NOMO-1 (cell line): ENCODE measurements around the gene CCDC174.
A peak's percentile ranks its signal among the peaks of the same experiment; 100 is the strongest.

Experiments used
- DNase-seq, 2 experiments: peaks; one replicate each; lab custom pipeline; 2025; ENCODE audit not compliant: unreplicated experiment in 2 of 2; lab: John Stamatoyannopoulos, UW

Gene CCDC174

GRCh38 chr3:14624498-14624897, 27.1 kb upstream of the CCDC174 start:
- DNase-seq, result no peak

GRCh38 chr3:14625443-14625842, 26.1 kb upstream of the CCDC174 start:
- DNase-seq, result no peak

GRCh38 chr3:14627815-14628214, 23.7 kb upstream of the CCDC174 start:
- no peak for DNase-seq

- DNase-seq, result no peak
These were observed 23.2 kb upstream of the CCDC174 start for GRCh38 chr3:14628406-14628805.

- DNase-seq, result no peak
These were observed 21.0 kb upstream of the CCDC174 start for GRCh38 chr3:14630404-14631100.

- no peak for DNase-seq
These were observed 20.5 kb upstream of the CCDC174 start for GRCh38 chr3:14631101-14631497.

GRCh38 chr3:14631687-14632441, 19.7 kb upstream of the CCDC174 start:
- no peak for DNase-seq

GRCh38 chr3:14632442-14632930, 19.1 kb upstream of the CCDC174 start:
- DNase-seq, result no peak

GRCh38 chr3:14633417-14633816, 18.1 kb upstream of the CCDC174 start:
- DNase-seq, result no peak

- DNase-seq, result peak; percentile 42 to 88
These were observed 17.6 kb upstream of the CCDC174 start for GRCh38 chr3:14633819-14634424.

- DNase-seq, result no peak
These were observed 16.7 kb upstream of the CCDC174 start for GRCh38 chr3:14634763-14635400.

GRCh38 chr3:14636496-14637087, 15.0 kb upstream of the CCDC174 start:
- no peak for DNase-seq

GRCh38 chr3:14640157-14640562, 11.4 kb upstream of the CCDC174 start:
- DNase-seq, result no peak

- DNase-seq, result no peak
These were observed 10.8 kb upstream of the CCDC174 start for GRCh38 chr3:14640734-14641133.

- DNase-seq, result no peak
These were observed 10.2 kb upstream of the CCDC174 start for GRCh38 chr3:14641346-14641745.

GRCh38 chr3:14645453-14645852, 6.1 kb upstream of the CCDC174 start:
- DNase-seq, result no peak

GRCh38 chr3:14646131-14646573, 5.4 kb upstream of the CCDC174 start:
- no peak for DNase-seq

- peak; percentile 34 to 39 for DNase-seq
These were observed 4.8 kb upstream of the CCDC174 start for GRCh38 chr3:14646589-14647413.

GRCh38 chr3:14647976-14648955, 3.3 kb upstream of the CCDC174 start:
- no peak for DNase-seq
